ENCODE measurements around the gene AIFM1. TPM values are rescaled to one million over a fixed set of nuclear protein-coding genes. Genes with fewer than 3 reads are reported as not detected.

The AIFM1 gene
- total and polyA plus RNA-seq, 8 donors, result 2.9 to 33.5 (median 26.4) TPM

- H3K27me3 ChIP-seq, result no peaks in the 10 kb centered on the region
- TF ChIP-seq EP300 (IDR thresholded peaks at IDR 0.05) (no peak), POLR2AphosphoS5 (IDR thresholded peaks at IDR 0.05) (no peak), POLR2A (IDR thresholded peaks at IDR 0.05) (no peak)
- TF ChIP-seq, protein P1, sequence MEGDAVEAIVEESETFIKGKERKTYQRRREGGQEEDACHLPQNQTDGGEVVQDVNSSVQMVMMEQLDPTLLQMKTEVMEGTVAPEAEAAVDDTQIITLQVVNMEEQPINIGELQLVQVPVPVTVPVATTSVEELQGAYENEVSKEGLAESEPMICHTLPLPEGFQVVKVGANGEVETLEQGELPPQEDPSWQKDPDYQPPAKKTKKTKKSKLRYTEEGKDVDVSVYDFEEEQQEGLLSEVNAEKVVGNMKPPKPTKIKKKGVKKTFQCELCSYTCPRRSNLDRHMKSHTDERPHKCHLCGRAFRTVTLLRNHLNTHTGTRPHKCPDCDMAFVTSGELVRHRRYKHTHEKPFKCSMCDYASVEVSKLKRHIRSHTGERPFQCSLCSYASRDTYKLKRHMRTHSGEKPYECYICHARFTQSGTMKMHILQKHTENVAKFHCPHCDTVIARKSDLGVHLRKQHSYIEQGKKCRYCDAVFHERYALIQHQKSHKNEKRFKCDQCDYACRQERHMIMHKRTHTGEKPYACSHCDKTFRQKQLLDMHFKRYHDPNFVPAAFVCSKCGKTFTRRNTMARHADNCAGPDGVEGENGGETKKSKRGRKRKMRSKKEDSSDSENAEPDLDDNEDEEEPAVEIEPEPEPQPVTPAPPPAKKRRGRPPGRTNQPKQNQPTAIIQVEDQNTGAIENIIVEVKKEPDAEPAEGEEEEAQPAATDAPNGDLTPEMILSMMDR (IDR thresholded peaks at IDR 0.05), result no peak
- 1 to 45% (median 13%) methylated on average over 14 to 77 of the region's 81 CpGs for WGBS, 5 donors
- H3K27ac ChIP-seq, result peak overlapping the region; percentile 92 to 96 (median 94)
- H3K4me3 ChIP-seq, result peak overlapping the region; percentile 56 to 72 (median 60)
- intact Hi-C loops (cut with DNase I; ENCODE audit: low total_unique reads), result no loop called here
- no peaks in the 10 kb centered on the region for H3K36me3 ChIP-seq
- H3K4me1 ChIP-seq, result peaks cover 6 to 53% (median 32%) of the 10 kb centered on the region in 4 donors
- peak in 1 of 2 donors; percentile 52 for DNase-seq
- H3K9me3 ChIP-seq, result peaks cover 0 to 3% (median 0%) of the 10 kb centered on the region in 4 donors
Measured at GRCh38 chrX:130109429-130110378, 55.9 kb downstream of the AIFM1 start.

GRCh38 chrX:130108647-130109428 lies 56.8 kb downstream of the AIFM1 start:
- WGBS, 5 donors, result 12 to 52% (median 24%) methylated on average over 4 to 9 of the region's 9 CpGs
- peak overlapping the region; percentile 56 to 72 (median 60) for H3K4me3 ChIP-seq
- intact Hi-C loops (cut with DNase I; ENCODE audit: low total_unique reads), result no loop called here
- DNase-seq, result peak in 1 of 2 donors; percentile 79
- H3K9me3 ChIP-seq, result peaks cover 0 to 3% (median 0%) of the 10 kb centered on the region in 4 donors
- peak overlapping the region; percentile 92 to 96 (median 94) for H3K27ac ChIP-seq
- no peaks in the 10 kb centered on the region for H3K36me3 ChIP-seq
- peaks cover 6 to 60% (median 32%) of the 10 kb centered on the region in 4 donors for H3K4me1 ChIP-seq
- TF ChIP-seq EP300 (IDR thresholded peaks at IDR 0.05), result no peak
- TF ChIP-seq, protein P1 (IDR thresholded peaks at IDR 0.05), result no peak
- TF ChIP-seq POLR2A (IDR thresholded peaks at IDR 0.05), result no peak
- no peak for TF ChIP-seq POLR2AphosphoS5 (IDR thresholded peaks at IDR 0.05)
- H3K27me3 ChIP-seq, result no peaks in the 10 kb centered on the region

DNA sequence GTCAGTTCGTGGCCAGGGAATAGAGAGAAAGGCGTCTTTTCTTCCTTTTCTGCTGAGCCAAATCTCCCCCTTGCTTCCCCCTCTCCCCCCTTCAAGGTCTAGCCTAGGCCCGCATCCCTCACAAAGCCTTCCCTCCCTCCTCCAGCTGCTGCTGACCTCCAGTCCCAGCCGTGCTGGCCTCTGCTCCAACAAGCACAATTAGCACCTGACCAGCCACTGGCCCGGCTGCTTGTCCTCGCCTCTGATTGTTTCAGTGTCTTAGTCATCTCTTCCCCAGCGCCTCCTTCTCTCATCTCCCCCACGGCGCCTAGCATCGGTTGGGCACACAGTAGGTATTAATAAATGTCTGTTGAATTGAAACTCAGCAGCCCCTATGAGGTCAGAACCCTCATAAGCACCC lies 59.6 kb downstream of the AIFM1 start:
- WGBS, 5 donors, result 37 to 55% (median 48%) methylated on average over 7 to 10 of the region's 10 CpGs
- Histone ChIP-seq H3K27ac (peak overlapping the region in 3 of 5 donors; percentile 12 to 42 (median 38)), H3K27me3 (no peaks in the 10 kb centered on the region), H3K36me3 (no peaks in the 10 kb centered on the region), H3K4me1 (peaks cover 6 to 56% (median 25%) of the 10 kb centered on the region in 4 donors), H3K9me3 (no peaks in the 10 kb centered on the region), H3K4me3 (no peak overlapping the region)
- TF ChIP-seq, protein P1 (IDR thresholded peaks at IDR 0.05), result no peak
- TF ChIP-seq POLR2A (IDR thresholded peaks at IDR 0.05), result no peak
- DNase-seq, result no peak
- intact Hi-C loops (cut with DNase I; ENCODE audit: low total_unique reads), result no loop called here

GRCh38 chrX:130105244-130105643 lies 60.4 kb downstream of the AIFM1 start:
- 72 to 85% (median 80%) methylated on average over 3 of the region's 3 CpGs for WGBS, 5 donors
- Histone ChIP-seq H3K4me3 (no peak overlapping the region), H3K27me3 (no peaks in the 10 kb centered on the region), H3K27ac (peak overlapping the region in 3 of 5 donors; percentile 12 to 32 (median 26)), H3K9me3 (no peaks in the 10 kb centered on the region), H3K4me1 (peaks cover 6 to 61% (median 29%) of the 10 kb centered on the region in 4 donors), H3K36me3 (no peaks in the 10 kb centered on the region)
- intact Hi-C loops (cut with DNase I; ENCODE audit: low total_unique reads), result no loop called here
- TF ChIP-seq EP300 (IDR thresholded peaks at IDR 0.05), result no peak
- no peak for DNase-seq
